Right hindlimb (tissue), 1 donor: ENCODE results near the gene BCL7A.
"Not testable (repeated sequence)": the region's sequence is repeated elsewhere in the genome, so short reads cannot be mapped to it uniquely, and the experiment has no call there.

Source experiments
- DNase-seq: peaks from one replicate; pipeline ENCODE4 v3.0.0-alpha.2; 2018

Gene BCL7A

DNA sequence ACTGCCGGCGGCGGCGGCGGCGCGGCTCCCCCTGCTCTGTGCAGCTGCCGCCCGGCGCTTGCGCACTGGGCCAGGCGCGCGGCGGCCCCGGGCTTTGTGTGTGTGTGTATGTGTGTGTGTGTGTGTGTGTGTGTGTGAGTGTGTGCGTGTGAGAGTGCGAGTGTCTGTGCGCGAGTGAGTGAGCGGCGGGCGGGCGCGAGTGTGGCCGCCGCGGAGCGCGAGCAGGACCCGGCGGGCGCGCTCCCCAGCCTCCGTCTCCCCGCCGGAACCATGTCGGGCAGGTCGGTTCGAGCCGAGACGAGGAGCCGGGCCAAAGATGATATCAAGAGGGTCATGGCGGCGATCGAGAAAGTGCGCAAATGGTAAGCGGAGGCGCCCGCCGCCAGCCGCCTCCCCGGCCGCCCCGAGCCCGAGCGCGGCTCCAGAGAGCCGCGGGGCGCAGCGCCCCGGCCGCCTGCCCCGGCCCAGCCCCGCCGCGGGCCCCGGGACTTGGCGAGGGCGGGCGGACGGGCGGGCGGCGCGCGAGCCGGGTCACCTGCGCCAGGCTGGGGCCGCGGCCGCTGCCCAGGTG, at the start of gene BCL7A:
BCL7A (plus strand) TSS at position 63 of the 571 bp plus-strand sequence; CDS start at position 271, 208 bp downstream.
- peak; percentile 92 for DNase-seq

DNA sequence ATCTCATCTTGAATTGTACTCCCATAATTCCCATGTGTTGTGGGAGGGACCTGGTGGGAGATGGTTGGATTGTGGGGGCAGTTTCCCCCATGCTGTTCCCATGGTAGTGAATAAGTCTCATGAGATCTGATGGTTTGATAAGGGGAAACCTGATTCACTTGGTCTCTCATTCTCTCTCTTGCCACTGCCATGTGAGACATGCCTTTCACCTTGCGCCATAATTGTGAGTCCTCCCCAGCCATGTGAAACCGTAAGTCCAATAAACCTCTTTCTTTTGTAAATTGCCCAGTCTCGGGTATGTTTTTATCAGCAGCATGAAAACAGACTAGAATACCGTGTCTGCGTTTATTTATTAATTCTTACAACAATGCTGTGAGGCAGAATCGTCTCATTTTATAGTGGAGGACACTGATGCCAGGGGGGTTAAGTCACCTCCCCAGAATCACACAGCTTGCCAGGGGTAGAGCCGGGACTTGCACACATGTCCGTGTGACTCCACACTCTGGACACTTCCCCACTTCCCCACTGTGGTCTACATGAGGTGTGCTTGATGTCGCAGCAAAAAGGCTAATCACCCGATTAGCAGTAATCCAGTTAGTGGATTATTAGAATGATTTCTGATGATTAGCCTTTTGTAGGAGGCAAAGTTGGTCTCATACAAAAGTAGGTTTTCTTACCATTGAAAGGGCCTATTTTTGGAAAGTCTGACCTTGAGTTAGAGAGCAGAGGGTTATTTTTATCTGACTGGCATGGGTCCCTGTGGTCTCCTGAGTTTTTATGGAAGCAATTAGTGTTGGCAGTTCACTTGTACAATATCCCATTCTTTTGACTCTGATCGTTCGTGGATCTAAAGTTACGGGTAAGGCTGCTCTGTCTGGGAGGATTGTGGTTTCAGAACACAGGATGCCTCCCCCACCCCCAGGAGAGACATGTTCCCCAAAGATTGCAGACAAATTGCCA, 47.4 kb upstream of the BCL7A start:
- DNase-seq = no peak

DNA sequence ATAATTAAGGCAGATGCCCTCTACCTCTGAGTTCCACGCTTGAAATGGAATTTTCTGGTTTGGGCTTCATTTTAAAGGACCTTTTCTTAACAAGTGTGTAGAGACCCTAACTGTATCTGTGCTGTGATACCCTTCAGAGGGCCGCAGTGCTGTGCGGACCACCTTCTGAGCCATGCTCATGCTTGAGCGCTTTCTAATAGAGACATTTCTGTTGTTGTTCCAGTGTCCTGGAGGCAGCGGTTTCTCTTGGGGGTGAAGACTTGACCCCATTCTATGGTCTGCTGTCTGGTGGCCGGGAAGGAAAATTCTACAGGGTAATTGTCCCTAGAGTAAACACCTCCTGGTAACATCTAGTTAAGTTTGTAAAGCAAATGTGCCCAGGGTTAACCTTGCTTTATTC, 46.7 kb upstream of the BCL7A start:
- no peak for DNase-seq

DNA sequence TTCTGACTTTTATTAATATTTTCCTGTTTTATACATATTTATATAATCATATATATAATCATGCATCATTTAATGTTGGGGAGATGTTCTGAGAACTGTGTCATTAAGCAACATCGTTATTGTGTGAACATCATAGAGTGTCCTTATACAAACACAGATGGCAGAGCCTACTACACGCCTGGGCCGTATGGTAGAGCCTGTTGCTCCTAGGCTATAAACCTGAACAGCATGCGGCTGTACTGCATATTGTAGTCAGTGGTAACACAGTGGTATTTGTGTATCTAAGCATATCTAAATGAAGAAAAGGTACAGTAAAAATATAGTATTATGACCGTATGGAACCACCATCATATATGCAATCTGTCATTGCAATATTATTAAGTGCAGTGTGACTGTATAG, 44.7 kb upstream of the BCL7A start:
- no peak for DNase-seq

DNA sequence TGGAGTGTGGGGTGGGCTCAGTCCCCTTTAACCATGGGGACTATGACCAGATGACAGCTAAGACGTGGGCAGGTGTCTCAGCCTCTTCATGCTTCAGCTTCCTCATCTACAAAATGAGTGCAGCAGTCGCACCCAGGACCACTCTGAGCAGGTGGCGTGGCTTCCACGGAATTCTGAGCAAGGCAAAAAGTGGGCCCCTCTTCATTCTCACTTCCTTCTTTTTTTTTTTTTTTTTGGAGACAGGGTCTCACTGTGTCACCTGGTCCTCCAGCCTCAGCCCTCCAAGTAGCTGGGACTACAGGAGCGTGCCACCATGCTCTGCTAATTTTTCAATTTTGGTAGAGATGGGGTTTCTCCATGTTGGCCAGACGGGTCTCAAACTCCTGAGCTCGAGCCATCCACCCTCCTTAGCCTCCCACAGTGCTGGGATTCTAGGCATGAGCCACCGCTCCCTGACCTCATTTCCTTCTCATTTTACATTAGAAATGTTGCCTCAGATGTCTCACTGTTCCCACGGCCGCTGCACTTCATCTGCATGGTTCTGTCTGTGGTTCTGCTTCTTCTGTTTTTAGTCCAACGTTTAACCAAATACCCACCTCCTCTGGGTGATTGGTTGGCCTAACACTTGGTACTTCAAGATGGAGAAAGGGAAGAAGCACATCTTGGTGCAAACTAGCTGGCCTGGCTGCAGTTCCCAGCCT, 41.3 kb upstream of the BCL7A start:
- no peak for DNase-seq

DNA sequence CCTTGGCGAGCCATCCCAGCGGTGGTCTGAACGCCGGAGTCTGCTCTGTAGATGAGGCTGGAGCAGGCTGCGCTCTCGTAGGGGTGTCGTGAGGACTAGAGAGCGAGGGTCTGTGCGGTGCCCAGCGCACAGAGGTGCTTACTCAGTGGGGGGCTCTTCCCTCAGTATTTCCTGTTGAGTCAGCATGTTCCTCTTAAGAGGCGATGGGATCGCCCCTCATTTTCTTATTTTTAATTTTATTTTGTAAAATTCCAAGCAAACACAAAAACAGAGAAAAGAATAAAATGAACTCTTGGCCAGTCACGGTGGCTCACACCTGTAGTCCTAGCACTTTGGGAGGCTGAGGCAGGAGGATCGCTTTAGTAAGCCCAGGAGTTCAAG, 40.8 kb upstream of the BCL7A start:
- no peak for DNase-seq

DNA sequence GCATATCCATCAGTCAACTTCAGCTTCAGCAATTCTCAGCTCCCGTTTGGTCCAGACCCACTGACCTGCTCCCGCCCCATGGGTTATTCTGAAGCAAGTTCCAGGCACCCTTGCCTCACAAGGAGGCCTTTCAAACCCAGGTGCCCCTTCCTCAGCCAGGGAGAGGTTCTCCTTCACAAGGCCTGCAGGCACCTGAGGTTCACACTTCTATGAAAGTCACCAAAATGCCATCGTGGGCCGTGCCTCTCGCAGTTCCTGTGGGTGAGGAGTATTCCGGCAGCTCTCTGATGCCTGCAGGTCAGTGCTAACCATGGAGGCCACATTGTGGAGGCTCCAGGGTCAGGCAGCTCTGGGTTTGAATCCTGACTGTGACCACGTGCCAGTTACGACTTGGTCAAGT, 40.2 kb upstream of the BCL7A start:
- no peak for DNase-seq

DNA sequence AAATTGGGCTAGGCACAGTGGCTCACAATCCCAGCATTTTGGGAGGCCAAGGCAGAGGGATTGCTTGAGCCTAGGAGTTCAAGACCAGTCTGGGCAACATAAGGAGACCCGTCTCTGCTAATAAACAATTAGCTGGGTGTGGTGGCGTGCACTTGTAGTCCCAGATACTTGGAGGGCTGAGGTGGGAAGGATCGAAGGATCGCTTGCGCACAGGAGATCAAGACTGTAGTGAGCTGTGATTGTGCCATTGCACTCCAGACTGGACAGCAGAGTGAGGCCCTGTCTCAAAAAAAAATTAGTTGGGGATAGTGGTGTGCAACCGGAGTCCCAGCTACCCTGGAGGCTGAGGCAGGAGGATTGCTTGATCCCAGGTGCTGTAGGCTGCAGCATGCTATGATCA, 38.7 kb upstream of the BCL7A start:
- DNase-seq = no peak

DNA sequence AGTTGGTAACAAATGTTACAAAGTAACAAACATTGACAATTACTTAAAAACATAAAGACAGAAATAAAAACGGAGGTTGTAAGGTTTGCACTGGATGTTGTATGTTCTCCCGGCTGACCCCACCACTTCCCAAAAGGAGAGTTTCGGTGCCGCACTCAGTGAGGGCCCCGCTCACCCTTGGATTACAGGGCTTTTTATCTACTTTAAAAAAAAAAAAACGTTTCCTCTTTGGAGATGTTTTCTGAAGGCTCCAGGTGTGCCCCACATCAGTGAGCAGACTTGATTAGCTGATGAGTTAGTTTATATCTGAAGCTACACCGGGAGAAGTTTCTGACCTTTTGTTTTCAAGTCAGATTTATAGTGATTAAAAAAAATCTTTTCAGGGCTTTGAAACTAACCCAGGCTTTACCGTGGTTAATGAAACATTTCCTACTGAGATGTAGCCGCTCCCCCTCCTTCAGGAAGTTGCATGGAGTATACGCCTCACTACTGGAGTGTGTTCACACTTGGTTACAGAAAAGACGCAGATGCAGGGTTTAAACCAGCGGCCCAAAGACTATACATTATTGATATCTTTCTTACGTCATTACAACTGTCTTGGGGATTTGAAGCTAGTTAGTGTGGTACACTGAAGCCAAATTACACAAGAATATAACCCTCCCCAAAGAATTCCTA, 38.0 kb upstream of the BCL7A start:
- DNase-seq = no peak

DNA sequence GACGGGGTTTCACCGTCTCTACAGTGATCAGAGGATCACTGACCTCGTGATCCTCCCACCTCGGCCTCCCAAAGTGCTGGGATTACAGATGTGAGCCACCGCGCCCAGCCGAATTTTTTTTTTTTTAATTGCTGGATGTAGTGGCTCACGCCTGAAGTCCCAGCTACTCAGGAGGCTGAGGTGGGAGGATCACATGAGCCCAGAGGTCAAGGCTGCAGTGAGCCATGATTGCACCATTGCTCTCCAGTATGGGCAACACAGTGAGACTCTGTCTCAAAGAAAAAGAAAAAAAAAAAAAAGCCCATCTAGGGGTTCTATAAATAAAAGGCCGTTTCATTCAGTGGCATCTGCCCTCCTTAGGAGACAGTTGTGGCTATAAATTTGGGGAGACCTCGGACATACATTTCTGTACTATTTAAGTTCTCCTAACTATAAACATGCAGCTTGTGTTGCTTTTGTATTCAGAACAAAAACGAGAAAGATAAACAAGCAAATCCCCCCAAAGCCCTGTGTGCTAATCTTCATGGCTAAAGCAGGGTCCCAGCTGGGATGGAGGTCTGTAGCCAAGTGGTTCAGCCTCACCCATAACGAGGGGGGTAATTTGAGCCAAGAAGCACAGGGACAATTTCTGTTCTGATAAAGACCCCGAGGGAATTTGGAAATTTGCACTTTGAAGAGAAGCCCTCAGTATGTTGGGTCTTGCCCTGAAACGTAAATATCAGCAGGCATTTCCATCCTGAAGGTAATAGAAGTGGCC, 35.0 kb upstream of the BCL7A start:
- DNase-seq = no peak

DNA sequence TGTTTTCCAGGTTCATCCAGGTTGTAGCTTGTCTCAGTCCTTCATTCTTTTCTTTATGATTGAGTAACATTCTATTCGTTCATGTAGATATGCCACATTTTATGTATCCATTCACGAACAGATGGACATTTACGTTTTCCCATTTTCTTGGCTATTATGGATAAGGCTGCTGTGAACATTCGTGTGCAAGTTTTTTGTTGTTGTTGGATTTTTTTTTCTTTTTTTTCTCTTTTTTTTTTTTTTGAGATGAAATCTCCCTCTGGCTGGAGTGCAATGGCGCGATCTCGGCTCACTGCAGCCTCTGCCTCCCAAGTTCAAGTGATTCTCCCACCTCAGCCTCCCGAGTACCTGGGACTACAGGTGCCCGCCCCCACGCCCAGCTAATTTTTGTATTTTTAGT, 33.2 kb upstream of the BCL7A start:
- DNase-seq = not testable (repeated sequence)

DNA sequence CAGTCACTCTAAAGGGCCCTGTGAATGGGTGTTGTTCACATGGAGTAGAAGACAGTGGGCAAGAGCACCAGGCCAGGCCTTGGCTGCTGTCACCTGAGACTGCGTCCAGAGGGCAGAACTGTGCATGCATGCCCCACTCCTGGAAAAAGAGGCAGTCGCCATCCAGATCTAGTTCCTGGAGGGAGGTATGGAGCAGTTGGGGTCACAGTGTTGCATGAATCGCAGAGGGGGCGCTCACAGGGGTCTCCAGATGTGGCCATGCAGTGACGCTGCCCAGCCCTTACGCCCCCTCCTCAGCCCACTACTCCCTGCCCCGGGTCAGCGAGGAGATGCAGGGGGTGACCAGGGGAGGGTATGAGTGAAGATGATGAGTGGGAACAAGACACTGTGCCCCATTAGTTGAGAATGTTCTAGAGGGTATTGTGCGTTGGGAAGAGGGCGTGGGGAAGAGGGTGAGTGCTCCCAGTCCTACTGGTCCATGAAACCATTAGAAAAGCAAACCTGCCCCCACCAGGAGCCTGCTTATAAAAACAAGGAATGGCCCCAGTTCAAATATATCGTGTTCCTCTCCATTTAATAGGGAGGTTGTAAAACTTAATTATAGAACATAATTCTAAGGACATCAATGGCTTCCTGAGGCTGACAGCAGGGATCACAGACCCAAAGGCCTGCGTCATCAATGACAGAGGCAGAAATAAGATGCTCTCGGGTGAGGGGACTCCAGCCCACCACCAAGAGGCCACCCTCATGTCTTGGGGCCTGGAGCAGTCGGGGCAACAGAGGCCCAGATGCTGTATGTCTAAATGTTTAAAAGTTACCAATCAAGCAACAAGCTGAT, 32.2 kb upstream of the BCL7A start:
- no peak for DNase-seq

DNA sequence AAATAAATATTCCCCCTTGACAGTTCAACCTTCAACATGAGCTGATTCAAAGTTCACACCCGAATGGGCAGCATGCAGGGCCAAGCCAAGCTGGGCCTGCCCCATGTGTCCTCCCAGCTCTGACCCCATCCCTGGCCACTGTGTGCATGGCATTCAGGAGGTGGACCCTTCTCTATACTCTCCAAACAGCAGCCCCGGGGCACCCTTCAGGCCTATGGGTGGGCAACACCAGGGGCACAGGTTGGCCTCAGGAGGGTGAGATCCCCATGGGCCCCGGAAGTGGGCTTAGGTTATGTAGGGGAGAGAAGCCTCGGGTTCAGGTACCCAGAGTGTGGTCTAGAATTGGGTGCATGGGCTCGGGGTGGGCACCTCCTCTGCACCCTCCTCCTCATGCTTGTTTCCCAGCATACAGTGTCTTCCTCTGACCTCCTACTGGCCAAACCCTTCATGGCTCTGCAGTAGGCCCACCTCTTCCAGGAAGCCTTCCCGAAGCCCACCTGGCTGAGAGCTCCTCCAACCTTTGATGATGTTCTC, 31.5 kb upstream of the BCL7A start:
- no peak for DNase-seq

DNA sequence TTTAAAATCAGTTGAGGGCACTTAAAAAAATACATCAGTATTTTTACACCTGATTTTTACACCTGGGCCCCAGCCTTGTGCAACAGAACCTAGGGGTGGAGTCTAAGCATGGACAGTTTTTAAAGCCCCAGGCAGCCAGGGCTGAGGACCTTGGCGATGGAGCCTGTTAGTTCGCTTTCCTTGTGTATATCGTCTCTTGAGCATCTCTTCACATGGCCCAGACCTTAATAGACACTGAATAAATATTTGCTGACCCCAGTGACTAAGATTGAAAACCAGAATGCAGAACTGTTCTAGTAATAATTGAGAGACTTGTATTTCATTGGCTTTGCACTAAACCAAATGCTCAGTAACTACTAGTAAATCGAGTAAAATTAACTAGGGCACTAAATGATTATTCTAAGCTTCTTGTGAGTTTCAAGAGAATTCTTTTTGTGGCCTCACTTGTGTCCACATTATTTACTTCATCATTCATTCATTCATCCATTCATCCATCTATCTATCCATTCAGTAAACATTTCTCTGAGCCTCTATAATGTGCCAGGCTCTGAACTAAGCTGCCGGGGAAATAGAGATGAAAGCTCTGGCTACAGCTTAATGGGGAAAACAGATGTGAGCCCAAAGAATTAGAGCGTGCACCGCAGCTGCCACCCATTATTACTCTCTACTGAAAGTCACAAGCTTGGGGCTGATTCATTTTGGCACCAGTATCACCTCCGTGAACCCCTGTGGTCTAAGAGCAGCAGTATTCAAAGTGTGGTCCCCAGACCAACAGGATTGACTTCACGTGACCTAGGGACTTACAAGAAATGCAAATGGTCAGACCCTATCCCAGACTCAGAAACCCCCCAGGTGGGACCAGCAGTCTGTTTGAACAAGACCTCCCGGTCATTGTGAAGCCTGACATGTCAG, 30.7 kb upstream of the BCL7A start:
- DNase-seq = no peak

DNA sequence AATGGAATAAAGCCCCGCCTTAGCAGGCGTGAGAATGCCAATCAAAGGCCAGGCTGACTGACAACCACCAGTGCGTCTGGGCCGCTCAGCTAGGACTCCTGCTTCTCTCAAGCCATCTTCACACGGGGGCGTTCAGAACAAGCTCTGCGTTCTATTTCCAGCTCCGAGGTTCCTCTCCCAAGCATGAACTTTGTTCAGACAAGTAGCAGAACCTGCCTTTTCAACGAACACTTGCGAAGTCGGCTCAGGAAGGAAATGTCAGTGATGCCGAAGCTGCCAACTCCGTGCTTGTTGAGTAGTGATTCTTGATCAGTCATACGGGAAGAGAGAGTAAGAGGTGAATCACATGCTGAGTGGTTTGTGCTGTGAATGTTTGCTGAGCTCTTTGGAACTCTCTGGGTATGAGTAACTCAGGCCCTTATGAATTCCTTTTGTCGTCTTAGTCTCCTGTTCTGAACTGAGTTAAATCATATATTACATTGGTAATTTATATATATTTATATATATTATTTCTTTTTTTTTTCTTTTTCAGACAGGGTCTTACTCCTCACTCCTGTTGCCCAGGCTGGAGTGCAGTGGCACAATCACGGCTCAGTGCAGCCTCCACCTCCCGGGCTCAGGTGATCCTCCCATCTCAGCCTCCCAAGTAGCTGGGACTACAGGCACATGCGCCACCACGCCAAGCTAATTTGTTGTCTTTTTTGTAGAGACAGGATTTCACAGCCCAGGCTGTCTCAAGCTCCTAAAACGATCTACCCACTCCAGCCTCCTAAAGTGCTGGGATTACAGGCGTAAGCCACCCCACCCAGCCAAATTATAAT, 29.4 kb upstream of the BCL7A start:
- DNase-seq = no peak

DNA sequence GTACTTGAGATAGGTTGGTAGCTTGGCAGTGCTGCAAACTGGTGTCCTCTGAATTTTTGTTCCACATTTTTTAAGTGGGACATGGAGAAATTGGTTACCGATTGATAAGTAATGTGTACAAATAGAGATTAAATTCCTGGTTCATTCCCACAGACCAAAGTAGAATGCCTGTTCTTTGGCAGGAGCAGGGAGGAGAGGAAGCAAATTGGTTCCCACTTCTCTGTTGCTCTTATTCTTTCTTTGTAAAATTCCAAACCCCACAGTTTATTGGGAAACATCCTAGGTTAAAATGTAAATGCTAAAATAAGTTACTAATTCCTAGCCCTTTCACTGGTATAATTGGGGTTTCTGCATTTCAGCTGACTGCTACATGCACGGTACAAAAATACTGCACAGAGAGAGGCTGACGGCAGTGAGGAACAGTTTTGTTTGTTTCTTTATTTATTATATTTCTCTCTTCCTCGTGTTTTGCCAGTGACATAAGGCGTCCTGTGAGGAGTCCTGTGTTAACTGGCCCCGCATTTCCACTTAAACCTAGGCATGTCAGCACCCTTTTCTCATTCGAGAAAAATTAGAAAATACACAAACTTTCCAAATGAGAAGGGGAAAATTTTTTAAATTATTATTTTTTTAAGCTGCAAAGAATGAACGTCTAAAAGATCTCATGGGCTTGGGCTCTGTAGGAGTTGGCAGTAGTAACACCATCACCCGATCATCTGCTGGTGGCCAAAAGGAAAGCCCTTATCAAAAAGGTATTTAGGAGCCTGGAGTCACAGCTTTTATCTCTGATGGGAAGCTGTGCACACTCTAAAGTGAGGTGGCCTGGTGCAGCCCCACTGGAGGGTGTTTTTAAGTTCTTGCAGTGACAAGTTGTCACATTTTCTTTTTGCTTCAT, 25.4 kb upstream of the BCL7A start:
- DNase-seq = no peak

DNA sequence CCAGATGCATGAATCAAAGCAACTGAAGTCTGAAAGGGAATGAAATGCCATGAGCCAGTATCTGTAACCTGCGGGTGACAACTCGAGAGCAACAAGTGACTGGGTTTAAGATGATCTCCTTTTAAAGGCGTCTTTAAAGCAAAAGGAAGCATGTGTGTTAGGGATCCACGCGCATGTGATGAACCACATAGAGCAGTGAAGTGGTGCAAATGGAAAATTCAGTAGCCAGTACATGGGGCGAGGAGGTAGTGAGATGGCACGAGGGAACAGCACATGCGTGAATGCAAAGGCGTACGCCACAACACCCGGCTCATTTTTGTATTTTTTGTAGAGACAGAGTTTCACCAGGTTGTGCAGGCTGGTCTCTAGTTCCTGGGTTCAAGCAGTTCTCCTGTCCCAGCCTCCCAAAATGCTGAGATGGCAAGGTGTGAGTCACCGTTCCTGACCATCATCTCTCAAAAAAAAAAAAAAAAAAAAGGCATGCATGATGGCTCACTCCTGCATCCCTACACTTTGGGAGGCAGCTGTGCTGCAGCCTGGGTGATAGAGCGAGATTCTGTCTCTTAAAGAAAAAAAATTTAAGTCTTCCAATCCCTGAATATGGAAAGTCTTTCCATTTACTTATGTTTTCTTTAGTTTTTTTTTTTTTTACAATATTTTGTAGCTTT, 24.6 kb upstream of the BCL7A start:
- DNase-seq = no peak
